Natural killer cell treated with Interleukin-12 subunit alpha and Interleukin-12 subunit beta and Interleukin-15 and Interleukin-18, amount 100 ng/mL, for 72 hours (primary cell): ENCODE results near the gene KIF19. TPM values are rescaled to one million over a fixed set of nuclear protein-coding genes. Genes with fewer than 3 reads are reported as not detected.

ENCODE experiments used
- ATAC-seq, 2 donors: fragments of 150-1000 bp; cut with Tn5 transposase in 1 of 2; sonication (Bioruptor Pico), chemical (Tn5 transposase) in 1 of 2; 2 replicates each; pipeline ENCODE4 v1.10.0; 2021
- DNase-seq: peaks from one replicate; pipeline ENCODE4 v3.0.0; 2022; ENCODE audit warnings: low spot score
- H3K27ac Mint-ChIP-seq, 2 donors: 1 replicate in 1 of 2; 2 replicates in 1 of 2; pipeline ENCODE4 v1.8.0; 2022; ENCODE audit warnings: mixed read lengths in 2 of 2, mild to moderate bottlenecking in 1 of 2, moderate library complexity in 1 of 2
- H3K27me3 Mint-ChIP-seq, 2 donors: 1 replicate in 1 of 2; 2 replicates in 1 of 2; pipeline ENCODE4 v1.8.0; 2022; ENCODE audit warnings: mixed read lengths in 2 of 2
- H3K36me3 Mint-ChIP-seq: one replicate; pipeline ENCODE4 v1.8.0; 2022; ENCODE audit warnings: mixed read lengths
- H3K4me1 Mint-ChIP-seq, 2 donors: 1 replicate in 1 of 2; 2 replicates in 1 of 2; pipeline ENCODE4 v1.8.0; 2022; ENCODE audit warnings: low read depth in 2 of 2, mixed read lengths in 2 of 2, mild to moderate bottlenecking in 1 of 2
- H3K4me3 Mint-ChIP-seq: one replicate; pipeline ENCODE4 v1.8.0; 2022; ENCODE audit warnings: mixed read lengths
- H3K9me3 Mint-ChIP-seq: 2 replicates; pipeline ENCODE4 v1.8.0; 2022; ENCODE audit warnings: mixed read lengths
- total RNA-seq, 2 donors: library from RNA; stranded (reverse); gene quantifications; one replicate each; pipeline ENCODE4 v1.2.3, GENCODE V29; 2022

KIF19 gene
- total RNA-seq, 2 donors from 2014 or later = 0.29 TPM; not detected in 1

GRCh38 chr17:74369665-74370490, 43.9 kb downstream of the KIF19 start:
- Mint-ChIP-seq H3K4me1 (peaks cover 7 to 11% of the 10 kb centered on the region in 2 donors), H3K36me3 (no peaks in the 10 kb centered on the region), H3K9me3 (no peaks in the 10 kb centered on the region), H3K27me3 (no peaks in the 10 kb centered on the region), H3K27ac (no peak overlapping the region), H3K4me3 (no peak overlapping the region)
- DNase-seq (peak; percentile 58), ATAC-seq (no peak)

- Mint-ChIP-seq H3K9me3 (no peaks in the 10 kb centered on the region), H3K27ac (no peak overlapping the region), H3K27me3 (no peaks in the 10 kb centered on the region), H3K4me3 (no peak overlapping the region), H3K4me1 (peaks cover 7 to 11% of the 10 kb centered on the region in 2 donors), H3K36me3 (no peaks in the 10 kb centered on the region)
- ATAC-seq (no peak), DNase-seq (no peak)
Observed at GRCh38 chr17:74371653-74372147, 45.7 kb downstream of the KIF19 start.

- DNase-seq (peak; percentile 50), ATAC-seq (no peak)
- Mint-ChIP-seq H3K27me3 (no peaks in the 10 kb centered on the region), H3K36me3 (no peaks in the 10 kb centered on the region), H3K27ac (no peak overlapping the region), H3K4me1 (peaks cover 7 to 11% of the 10 kb centered on the region in 2 donors), H3K9me3 (no peaks in the 10 kb centered on the region), H3K4me3 (no peak overlapping the region)
Observed at GRCh38 chr17:74372426-74372825, 46.4 kb downstream of the KIF19 start.

- ATAC-seq = no peak
- H3K36me3 Mint-ChIP-seq = no peaks in the 10 kb centered on the region
- peak; percentile 28 for DNase-seq
- H3K27ac Mint-ChIP-seq = no peak overlapping the region
- H3K4me3 Mint-ChIP-seq = no peak overlapping the region
- H3K4me1 Mint-ChIP-seq = peaks cover 14 to 17% of the 10 kb centered on the region in 2 donors
- no peaks in the 10 kb centered on the region for H3K9me3 Mint-ChIP-seq
- no peaks in the 10 kb centered on the region for H3K27me3 Mint-ChIP-seq
Observed at GRCh38 chr17:74373838-74374606, 48.0 kb downstream of the KIF19 start.

- no peak overlapping the region for H3K27ac Mint-ChIP-seq
Observed at GRCh38 chr17:74374858-74375257, 48.8 kb downstream of the KIF19 start.

GRCh38 chr17:74379495-74380085, 53.6 kb downstream of the KIF19 start:
- no peaks in the 10 kb centered on the region for H3K9me3 Mint-ChIP-seq
- H3K27ac Mint-ChIP-seq = no peak overlapping the region
- peak overlapping the region; percentile 12 for H3K4me3 Mint-ChIP-seq
- no peaks in the 10 kb centered on the region for H3K36me3 Mint-ChIP-seq
- DNase-seq = peak; percentile 88
- peak; percentile 86 to 89 for ATAC-seq
- H3K4me1 Mint-ChIP-seq = peaks cover 9 to 25% of the 10 kb centered on the region in 2 donors
- no peaks in the 10 kb centered on the region for H3K27me3 Mint-ChIP-seq

More at GRCh38 chr17:74374858-74375257, 48.8 kb downstream of the KIF19 start:
- H3K27me3 Mint-ChIP-seq = no peaks in the 10 kb centered on the region
- peaks cover 9 to 12% of the 10 kb centered on the region in 2 donors for H3K4me1 Mint-ChIP-seq
- ATAC-seq (no peak), DNase-seq (peak; percentile 40)
- no peaks in the 10 kb centered on the region for H3K36me3 Mint-ChIP-seq
- H3K4me3 Mint-ChIP-seq = no peak overlapping the region
- H3K9me3 Mint-ChIP-seq = no peaks in the 10 kb centered on the region

- H3K4me3 Mint-ChIP-seq = peak overlapping the region; percentile 12
- no peaks in the 10 kb centered on the region for H3K36me3 Mint-ChIP-seq
- H3K4me1 Mint-ChIP-seq = peaks cover 9 to 25% of the 10 kb centered on the region in 2 donors
- ATAC-seq (peak; percentile 6 to 16), DNase-seq (no peak)
- H3K9me3 Mint-ChIP-seq = no peaks in the 10 kb centered on the region
- H3K27me3 Mint-ChIP-seq = no peaks in the 10 kb centered on the region
- H3K27ac Mint-ChIP-seq = no peak overlapping the region
Observed at GRCh38 chr17:74380086-74380958, 54.3 kb downstream of the KIF19 start.

GRCh38 chr17:74380959-74381808, 55.2 kb downstream of the KIF19 start:
- Mint-ChIP-seq H3K4me3 (no peak overlapping the region), H3K27ac (no peak overlapping the region), H3K36me3 (no peaks in the 10 kb centered on the region), H3K9me3 (no peaks in the 10 kb centered on the region), H3K27me3 (no peaks in the 10 kb centered on the region), H3K4me1 (peaks cover 9 to 25% of the 10 kb centered on the region in 2 donors)
- DNase-seq = no peak
- no peak for ATAC-seq

GRCh38 chr17:74383141-74383540, 57.1 kb downstream of the KIF19 start:
- H3K36me3 Mint-ChIP-seq = no peaks in the 10 kb centered on the region

GRCh38 chr17:74385201-74385600, 59.2 kb downstream of the KIF19 start:
- H3K4me3 Mint-ChIP-seq = no peak overlapping the region
- no peak overlapping the region for H3K27ac Mint-ChIP-seq
- H3K36me3 Mint-ChIP-seq = no peaks in the 10 kb centered on the region
- no peaks in the 10 kb centered on the region for H3K27me3 Mint-ChIP-seq
- H3K9me3 Mint-ChIP-seq = no peaks in the 10 kb centered on the region
- peaks cover 0 to 9% of the 10 kb centered on the region in 2 donors for H3K4me1 Mint-ChIP-seq
- ATAC-seq (no peak), DNase-seq (no peak)

More at GRCh38 chr17:74383141-74383540, 57.1 kb downstream of the KIF19 start:
- no peak overlapping the region for H3K4me3 Mint-ChIP-seq
- DNase-seq (no peak), ATAC-seq (no peak)
- peaks cover 2 to 19% of the 10 kb centered on the region in 2 donors for H3K4me1 Mint-ChIP-seq
- no peaks in the 10 kb centered on the region for H3K9me3 Mint-ChIP-seq
- H3K27ac Mint-ChIP-seq = no peak overlapping the region
- H3K27me3 Mint-ChIP-seq = no peaks in the 10 kb centered on the region

GRCh38 chr17:74386386-74386785, 60.4 kb downstream of the KIF19 start:
- no peak overlapping the region for H3K4me3 Mint-ChIP-seq
- no peaks in the 10 kb centered on the region for H3K36me3 Mint-ChIP-seq
- ATAC-seq (no peak), DNase-seq (peak; percentile 41)
- peaks cover 0 to 1% of the 10 kb centered on the region in 2 donors for H3K4me1 Mint-ChIP-seq
- H3K9me3 Mint-ChIP-seq = no peaks in the 10 kb centered on the region
- no peaks in the 10 kb centered on the region for H3K27me3 Mint-ChIP-seq
- H3K27ac Mint-ChIP-seq = no peak overlapping the region
